Hematopoietic multipotent progenitor cell treated with erythropoietin and hydrocortisone succinate and interleukin-3 and kit ligand, for 17 days (in vitro differentiated cells): ENCODE results near the gene HYLS1.

Source experiments
- DNase-seq: peaks from one replicate; pipeline ENCODE4 v3.0.0-alpha.2; 2015; ENCODE audit warnings: low spot score

The HYLS1 gene

DNA sequence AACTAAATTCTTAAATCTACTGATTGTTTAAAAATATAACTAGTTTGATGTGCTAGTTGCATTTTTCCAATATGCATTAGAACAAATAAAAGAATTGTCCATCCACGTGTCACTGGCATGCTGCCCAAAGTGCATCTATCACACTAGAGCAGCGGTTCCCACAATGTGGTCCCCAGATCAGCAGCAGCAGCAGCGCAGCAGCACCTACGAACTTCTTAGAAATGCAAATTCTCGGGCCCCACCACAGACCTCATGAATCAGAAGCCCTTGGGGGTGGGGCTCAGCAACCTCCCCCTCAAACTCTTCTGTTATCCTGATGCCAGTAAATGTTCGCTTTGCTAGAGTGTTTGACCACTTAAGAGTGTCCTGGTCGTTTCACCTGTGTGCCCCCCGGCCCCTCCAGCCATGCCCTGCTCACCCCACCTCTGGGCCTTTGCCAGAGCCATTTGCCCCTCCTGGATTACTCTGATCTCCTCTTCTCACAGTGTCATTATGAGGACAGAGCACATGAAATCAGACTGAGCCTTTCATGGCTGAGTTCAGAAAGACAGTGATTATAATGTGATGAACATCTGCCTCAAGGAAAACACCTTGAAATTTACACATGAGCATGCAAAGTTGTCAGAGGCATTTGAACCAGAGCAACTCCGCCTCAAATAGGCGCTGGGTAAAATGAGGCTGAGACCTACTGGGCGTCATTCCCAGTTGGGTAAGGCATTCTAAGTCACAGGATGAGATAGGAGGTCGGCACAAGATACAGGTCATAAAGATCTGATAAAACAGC, 45.8 kb downstream of the HYLS1 start:
- no peak for DNase-seq

GRCh38 chr11:125934473-125934872, 47.0 kb downstream of the HYLS1 start:
- no peak for DNase-seq

GRCh38 chr11:125935056-125935455, 47.6 kb downstream of the HYLS1 start:
- DNase-seq: no peak

DNA sequence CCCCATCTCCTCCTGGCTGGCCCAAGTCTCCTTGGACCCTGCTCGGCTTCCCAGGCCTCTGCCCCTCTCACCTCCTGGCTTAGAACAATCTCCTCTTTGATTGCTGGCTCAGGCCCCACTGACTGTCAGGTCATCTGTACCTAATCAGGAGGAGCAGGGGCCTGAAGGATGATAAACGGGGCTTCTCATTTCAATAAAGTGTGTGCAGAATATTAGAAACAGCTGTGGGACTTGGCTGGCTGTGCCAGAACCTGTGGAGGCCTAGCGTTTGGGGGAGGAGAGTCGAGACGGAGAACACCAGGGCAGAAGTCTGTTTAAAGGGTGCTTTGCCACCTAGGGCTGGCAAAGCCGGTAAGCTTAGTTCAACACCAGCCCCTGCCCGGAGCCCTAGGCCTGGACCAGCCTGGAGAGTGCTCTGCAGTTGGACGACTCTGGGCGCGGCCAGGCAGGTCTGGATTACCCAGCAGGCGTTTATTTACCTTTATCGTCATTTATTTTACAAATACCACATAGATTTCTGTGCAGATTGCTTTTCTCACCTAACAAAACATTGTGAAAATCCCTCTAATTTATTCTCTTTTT, 48.2 kb downstream of the HYLS1 start:
- no peak for DNase-seq

DNA sequence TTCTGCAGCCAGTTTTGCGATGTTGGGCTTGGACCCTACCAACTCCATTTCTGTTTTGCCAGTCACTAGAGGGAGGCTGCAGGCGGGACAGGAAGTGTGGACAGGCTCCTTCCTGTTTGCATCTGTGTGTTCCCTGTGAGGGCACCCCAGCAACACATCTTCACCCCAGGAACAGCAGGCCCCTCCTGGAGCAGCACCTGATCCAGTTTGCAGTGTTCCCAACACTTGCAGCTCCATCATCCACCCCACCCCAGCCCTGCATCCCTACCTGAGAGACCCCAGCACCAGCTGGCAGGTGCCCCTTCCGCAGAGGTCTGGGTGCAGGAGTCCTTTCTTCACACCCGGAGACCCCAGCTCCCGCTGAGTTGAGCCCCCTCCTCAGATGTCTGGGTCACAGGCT, 51.0 kb downstream of the HYLS1 start:
- no peak for DNase-seq

- no peak for DNase-seq
Measured at GRCh38 chr11:125939081-125939521, 51.6 kb downstream of the HYLS1 start.

- DNase-seq: no peak
Measured at GRCh38 chr11:125940145-125940544, 52.7 kb downstream of the HYLS1 start.

GRCh38 chr11:125941267-125941618, 53.8 kb downstream of the HYLS1 start:
- DNase-seq: no peak

- DNase-seq: no peak
Measured at GRCh38 chr11:125941619-125942611, 54.4 kb downstream of the HYLS1 start.

DNA sequence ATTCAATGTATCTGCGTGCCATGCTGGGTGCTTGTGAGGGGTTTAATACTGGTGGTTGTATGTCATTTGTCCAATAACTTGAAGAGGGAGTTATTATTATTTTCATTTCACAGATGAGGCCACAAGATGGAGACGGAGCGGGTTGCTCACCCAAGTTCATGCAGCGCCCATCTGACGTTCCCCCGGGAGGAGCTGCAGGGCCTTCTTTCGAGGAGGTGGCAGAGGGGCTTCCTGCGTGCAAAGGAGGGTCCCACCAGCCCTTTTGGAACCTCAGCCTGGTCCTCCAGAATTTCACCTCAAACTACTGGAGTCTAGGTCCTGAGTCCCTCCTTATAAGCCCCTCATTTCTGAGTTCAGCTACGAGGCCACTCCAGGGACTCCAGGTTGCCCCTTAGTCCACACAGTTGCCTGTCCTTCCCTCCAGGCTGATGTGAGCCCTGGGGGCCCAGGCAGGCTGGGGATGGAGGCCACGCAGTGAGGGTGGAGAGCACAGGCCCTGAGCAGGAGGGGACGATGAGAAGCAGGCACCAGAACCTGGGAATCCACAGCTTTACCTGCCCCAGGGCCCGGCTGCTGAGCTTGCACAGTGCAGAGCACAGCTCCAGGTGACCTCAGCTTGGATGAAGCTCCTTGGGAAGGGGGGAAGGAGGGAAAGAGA, 55.4 kb downstream of the HYLS1 start:
- no peak for DNase-seq

DNA sequence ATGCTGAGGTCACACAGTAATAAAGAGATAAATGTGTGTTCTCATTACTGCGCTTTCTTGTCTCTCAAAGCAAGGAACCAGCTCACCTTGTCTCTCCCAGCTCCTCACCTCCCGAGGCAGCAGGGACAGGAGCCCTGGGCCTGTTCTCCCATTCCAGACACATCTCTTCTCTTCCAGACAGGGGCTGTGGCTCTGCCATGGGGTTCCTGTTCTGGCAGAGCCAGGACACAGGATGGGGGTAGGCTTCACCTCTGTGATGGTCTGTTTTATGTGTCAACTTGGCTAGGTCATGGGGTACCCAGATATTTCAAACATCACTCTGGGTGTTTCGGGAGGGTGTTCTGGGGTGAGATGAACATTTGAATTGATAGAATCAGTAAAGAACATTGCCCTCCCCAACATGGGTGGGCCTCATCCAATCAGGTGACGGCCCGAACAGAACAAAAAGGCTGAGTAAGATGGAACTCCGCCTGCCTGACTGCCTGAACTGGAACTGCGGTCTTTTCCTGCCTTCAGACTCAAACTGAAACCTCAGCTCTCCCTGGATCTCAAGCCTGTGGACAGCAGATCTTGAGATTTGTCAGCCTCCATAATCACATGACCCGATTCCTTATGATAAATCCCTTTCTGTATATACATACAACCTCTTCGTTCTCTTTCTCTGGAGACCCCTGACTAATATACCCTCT, 56.3 kb downstream of the HYLS1 start:
- no peak for DNase-seq

DNA sequence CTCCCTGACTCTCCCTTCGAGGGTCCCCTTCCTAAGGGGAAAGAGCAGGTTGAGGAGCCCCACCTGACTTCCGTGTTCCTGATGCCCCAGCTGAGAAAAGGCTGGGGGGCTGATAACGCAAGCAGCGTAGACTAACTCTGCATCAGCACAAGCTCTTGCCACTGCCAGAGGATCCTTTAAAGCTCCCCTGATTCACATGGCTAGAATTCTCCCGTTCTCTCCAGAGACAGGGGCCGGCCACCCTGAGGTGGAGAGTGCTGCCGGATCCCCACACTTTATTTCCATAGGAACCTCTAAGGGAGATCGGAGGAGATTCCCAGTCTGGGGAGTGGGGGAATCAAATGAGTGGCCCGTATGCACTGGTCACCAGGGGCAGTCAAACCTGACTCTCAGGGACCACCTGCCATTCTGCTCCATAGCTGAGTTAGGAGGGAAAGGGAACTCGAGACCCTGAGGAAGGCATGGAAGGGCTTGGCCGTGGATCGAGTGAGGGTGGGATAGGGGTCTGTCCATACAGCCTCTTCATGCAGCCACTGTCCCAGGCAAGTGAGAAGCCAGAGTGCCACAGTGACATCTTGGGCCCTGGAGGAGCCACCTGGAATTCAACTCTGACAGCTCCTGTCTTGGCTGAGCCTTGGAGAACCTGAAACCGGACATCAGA, 57.0 kb downstream of the HYLS1 start:
- no peak for DNase-seq

DNA sequence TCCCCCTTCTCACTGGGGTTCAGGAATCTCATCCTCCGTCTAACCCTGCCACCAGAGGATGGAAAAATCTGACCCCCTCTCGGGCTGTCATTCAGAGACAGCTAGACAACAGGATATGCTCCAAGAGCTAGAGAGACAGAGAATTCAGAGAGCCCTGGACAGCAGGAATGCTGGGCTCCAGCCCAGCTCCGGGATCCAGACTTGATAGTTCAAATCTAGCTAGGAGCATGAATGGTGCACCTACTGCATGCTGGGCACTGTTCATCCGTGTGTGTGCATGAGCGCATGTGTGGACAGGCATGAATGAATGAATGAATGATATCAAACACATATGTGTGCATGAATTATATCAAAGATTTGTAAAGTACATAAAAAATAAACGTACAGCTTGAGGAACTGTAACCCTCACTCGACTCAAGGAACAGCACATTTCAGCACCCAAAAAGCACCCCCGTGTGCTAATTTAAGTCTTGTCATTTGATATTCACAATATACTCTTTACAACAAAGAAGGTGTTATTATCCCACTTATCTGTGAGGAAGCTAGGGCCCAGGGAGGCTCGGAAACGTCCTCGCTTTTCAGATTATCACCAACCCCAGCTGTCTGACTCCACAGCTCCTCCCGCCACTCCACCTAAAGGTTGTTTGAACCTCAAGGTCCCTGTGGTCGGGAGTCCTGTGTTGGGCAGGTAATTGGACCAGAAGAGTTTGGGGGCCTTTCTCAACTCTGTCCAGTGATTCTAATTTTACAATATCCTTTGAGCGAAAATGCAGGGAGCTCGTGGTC, 57.7 kb downstream of the HYLS1 start:
- no peak for DNase-seq

GRCh38 chr11:125945797-125946520, 58.5 kb downstream of the HYLS1 start, which contains the start of gene VSIG10L2:
Gene VSIG10L2 (plus strand): TSS chr11:125946044. CDS start chr11:125946056, 12 bp downstream.
- DNase-seq: no peak

DNA sequence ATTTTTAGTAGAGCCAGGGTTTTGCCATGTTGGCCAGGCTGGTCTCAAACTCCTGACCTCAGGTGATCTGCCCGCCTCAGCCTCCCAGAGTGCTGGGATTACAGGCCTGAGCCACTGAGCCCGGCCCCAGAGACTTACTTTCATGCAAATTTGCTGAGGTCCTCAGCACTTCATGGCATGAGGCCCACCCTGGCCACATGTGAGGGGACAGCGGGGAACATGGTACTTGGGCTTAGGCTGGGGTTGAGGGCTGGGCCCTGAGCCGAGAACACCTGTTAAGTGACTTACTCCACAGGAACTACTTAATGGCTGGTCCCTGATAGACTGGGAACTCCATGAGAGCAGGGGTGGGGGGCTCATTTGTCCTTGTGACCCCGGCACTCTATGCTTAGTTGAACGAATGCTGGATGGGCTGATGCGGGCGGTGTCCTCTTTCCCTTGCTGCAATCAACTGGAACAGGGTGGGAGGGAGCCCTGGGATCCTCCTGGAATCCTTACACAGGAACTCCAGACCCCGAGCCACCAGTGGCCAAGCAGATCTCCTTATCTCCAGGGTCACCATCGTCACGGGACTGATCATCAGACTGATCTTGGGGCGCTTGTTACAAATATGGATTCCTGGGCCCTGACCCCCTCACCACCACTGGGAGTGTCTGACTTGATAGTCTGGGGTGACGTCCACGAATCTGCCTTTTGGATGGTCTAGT, 59.4 kb downstream of the HYLS1 start:
- no peak for DNase-seq

DNA sequence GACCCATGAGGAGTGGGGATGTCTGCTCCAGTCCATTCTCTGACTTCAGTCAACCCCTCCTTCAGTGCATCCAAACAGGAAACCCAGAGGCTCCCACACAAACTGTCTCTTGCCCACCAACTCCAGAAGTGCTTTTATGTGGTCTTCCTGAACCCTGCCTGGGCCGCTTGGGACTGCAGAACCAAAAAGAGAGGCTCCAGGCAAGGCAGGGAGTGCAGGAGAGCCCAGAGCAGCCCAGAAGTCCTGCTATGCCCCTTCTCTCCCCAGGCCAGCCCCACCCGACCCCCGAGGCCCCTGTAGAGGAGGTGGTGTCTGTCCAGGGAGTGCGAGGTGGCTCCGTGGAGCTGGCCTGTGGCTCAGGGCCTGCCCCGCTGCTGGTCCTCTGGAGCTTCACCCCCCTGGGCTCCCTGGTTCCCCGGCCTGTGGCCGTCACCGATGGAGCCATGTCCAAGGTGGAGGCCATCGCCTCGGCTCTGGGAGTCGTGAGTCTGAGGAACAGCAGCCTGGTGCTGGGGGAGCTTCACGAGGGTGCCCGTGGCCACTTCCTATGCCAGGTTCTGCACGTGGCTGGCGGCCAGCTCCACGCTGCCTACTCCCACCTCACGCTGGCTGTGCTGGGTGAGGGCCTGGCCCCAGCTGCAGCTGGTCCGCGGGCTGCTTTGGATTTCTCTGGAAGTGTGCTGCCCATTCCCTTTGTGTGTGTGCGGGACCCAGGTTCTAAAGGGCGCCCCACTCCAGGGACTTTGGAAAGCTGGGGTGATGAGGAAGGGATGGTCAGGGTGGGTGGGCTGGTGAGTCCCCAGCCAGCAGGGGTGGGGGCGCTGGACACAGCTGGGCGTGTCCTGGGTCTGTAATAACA, 60.2 kb downstream of the HYLS1 start:
- DNase-seq: no peak

- DNase-seq: no peak
Measured at GRCh38 chr11:125948278-125949051, 61.0 kb downstream of the HYLS1 start.
